Left renal pelvis (tissue), 4 donors: ENCODE results near the gene IZUMO1. TPM values are rescaled to one million over a fixed set of nuclear protein-coding genes. Genes with fewer than 3 reads are reported as not detected.

Source experiments
- DNase-seq, 4 donors: peaks; one replicate each; pipeline ENCODE4 v3.0.0-alpha.2; 2013; ENCODE audit warnings: low read depth in 4 of 4, low spot score in 3 of 4
- polyA plus RNA-seq, 4 donors: library from polyadenylated mRNA; unstranded; fragments of 120-200 nt; gene quantifications; one replicate each; pipeline ENCODE4 v1.2.1, GENCODE V29; 2013; ENCODE audit not compliant: insufficient read length in 4 of 4

The IZUMO1 gene
- polyA plus RNA-seq, 4 donors = 0.08 to 0.53 (median 0.37) TPM

DNA sequence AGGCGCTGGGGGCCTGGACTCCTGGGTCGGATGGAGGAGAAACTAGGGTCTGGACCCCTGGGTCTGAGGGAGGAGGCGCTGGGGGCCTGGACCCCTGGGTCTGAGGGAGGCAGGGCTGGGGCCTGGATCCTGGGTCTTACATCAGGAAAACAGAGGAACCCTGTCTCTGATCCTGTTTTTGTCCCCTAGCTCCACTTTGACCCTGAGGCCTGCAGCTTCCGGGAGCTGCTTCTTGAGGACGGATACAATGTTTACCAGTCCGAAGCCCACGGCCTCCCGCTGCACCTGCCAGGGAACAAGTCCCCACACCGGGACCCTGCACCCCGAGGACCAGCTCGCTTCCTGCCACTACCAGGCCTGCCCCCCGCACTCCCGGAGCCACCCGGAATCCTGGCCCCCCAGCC is 11.0 kb upstream of the IZUMO1 start:
- DNase-seq = no peak

DNA sequence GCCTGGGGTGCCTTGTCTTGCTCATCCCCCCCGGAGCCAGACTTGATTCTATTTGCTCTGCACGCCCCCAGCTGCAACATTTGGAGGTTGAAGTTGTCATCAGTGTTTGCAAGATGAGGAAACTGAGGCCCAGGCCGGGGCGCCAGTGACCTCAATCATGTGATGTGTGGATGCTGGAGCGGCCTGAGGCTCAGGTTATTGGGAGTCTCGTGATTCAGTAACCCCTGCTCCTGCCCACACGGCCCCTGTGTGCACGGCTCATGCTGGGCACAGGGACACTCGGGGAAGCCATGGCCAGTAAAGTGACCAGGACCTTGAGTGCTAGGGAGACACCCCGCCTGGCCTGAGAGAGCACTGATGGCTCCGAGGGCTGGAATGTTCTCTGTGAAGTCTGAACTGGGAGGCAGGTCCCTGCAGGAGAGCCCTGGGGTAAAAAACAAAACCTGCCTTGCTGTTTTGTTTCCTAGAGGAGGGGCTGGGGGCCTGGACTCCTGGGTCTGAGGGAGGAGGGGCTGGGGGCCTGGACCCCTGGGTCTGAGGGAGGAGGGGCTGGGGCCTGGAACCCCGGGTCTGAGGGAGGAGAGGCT is 10.5 kb upstream of the IZUMO1 start:
- DNase-seq = no peak

DNA sequence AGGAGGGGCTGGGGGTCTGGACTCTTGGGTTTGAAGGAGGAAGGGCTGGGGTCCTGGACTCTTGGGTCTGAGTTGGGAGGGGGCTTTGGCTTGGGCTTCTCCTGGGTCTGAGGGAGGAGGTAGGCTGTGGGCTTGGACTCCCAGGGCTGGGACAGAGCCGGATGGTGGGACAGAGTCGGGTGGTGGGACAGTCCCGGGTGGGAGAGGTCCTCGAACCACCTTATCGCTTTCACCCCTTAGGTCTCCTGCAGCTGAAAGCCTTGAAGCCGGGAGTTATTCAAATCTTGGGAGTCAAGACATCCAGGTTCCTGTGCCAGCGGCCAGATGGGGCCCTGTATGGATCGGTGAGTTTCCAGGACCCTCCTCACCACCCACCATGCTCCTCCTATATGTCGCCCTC is 10.0 kb upstream of the IZUMO1 start:
- DNase-seq = no peak

DNA sequence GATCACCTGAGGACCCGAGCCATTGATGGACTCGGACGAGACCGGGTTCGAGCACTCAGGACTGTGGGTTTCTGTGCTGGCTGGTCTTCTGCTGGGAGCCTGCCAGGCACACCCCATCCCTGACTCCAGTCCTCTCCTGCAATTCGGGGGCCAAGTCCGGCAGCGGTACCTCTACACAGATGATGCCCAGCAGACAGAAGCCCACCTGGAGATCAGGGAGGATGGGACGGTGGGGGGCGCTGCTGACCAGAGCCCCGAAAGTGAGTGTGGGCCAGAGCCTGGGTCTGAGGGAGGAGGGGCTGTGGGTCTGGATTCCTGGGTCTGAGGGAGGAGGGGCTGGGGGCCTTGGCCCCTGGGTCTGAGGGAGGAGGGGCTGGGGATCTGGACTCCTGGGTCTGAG is 9.5 kb upstream of the IZUMO1 start:
- no peak for DNase-seq

DNA sequence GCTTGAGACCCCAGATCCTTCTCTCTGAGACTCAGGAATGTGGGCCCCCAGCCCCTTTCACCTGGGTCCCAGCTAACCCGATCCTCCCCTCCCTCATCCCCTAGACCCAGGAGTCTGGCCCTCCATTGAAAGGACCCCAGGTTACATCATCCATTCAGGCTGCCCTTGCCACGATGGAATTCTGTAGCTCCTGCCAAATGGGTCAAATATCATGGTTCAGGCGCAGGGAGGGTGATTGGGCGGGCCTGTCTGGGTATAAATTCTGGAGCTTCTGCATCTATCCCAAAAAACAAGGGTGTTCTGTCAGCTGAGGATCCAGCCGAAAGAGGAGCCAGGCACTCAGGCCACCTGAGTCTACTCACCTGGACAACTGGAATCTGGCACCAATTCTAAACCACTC is 9.1 kb upstream of the IZUMO1 start:
- DNase-seq = no peak

DNA sequence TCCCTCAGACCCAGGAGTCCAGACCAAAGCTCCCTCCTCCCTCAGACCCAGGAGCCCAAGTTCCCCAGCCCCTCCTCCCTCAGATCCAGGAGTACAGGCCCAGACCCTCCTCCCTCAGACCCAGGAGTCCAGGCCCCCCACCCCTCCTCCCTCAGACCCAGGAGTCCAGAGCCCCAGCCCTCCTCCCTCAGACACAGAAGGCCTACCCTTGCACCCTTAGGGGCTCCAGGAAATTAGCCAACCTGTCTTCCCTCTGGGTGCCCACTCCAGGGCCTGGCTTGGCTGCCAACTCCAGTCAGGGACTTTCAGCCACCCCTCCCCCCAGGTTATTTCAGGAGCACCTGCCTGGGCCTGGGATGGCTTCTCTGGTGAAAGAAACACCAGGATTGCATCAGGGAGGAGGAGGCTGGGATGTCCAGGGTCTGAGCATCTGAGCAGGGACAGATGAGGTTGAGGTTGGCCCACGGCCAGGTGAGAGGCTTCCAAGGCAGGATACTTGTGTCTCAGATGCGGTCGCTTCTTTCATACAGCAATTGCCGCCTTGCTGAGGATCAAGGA is 8.5 kb upstream of the IZUMO1 start, which contains the start of gene FGF21:
Gene FGF21 (plus strand): TSS at position 441 of the 558 bp plus-strand sequence. CDS start 713 bp downstream, outside the sequence.
- no peak for DNase-seq

DNA sequence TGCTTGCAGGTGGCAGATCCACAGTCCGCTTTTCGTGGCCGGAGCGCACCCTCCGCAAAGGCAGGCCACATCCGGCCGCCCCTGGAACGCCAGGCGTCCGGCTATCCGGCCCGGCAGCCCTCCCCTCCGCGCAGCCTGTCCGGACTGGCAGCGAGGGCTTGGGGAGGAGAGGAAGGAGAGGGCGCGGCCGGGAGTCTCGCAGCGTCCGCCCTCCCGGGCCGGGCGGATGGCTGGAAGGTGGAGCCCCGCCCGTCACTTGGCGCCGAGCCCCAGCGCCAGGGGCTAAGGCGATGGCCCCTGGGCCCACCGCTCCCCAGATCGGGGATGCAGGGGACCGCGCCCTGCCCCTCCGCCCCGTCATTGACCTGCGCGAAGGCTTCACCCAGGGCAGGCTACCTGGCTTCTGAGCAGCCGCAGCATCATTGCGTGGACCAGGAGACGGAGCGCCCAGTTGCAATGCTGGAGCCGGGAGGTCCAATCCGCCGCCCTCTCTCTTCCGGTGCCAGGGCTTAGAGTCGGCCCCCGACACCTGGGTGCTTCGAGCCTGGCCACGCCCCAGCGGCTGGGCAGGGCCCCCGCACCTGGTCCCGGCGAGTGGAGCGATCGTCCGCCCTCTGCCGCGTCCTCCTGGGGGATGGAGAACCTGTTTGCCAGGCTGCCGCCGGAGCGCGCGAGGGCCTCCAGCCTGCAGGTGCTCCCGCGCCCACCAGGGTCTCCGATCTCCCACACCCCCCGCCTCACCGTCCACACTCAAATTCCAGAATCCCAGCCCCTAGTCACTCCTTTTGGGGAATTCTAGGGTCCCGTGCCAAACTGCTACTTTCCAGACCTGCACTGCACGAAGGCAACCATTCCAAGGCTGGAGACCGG is 6.0 kb upstream of the IZUMO1 start, which contains the start of gene FUT1:
Gene FUT1 (minus strand): TSS at position 146 of the 870 bp plus-strand sequence. CDS start 1,360 bp downstream, outside the sequence.
- DNase-seq = peak in 1 of 4 donors; percentile 57

DNA sequence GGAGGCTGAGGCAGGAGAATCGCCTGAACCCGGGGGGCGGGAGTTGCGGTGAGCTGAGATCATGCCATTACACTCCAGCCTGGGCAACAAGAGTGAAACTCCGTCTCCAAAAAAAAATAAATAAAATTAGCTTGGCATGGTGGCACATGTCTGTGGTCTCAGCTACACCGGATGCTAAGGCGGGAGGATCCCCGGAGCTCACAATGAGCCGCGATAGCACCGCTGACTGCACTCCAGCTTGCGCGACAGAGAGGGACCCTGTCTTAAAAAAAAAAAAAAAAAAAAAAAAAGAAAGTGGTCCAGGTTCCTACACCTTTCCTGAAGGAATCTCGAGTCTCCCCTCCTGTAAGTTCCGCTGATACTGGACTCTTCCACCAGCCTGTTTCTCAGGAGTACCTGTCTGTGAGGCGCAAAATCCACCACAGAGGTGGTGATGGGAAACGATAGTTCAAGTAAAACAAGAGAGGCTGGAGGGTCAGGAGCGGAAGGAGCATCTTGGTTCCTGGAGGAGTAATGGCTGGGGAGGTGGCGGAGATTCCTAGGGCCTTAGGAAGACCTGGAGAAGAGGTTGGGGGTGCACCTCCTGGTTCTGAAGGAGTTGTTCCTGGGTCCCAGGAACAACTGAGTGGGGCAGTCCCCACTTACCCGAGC is 5.3 kb upstream of the IZUMO1 start:
- no peak for DNase-seq

DNA sequence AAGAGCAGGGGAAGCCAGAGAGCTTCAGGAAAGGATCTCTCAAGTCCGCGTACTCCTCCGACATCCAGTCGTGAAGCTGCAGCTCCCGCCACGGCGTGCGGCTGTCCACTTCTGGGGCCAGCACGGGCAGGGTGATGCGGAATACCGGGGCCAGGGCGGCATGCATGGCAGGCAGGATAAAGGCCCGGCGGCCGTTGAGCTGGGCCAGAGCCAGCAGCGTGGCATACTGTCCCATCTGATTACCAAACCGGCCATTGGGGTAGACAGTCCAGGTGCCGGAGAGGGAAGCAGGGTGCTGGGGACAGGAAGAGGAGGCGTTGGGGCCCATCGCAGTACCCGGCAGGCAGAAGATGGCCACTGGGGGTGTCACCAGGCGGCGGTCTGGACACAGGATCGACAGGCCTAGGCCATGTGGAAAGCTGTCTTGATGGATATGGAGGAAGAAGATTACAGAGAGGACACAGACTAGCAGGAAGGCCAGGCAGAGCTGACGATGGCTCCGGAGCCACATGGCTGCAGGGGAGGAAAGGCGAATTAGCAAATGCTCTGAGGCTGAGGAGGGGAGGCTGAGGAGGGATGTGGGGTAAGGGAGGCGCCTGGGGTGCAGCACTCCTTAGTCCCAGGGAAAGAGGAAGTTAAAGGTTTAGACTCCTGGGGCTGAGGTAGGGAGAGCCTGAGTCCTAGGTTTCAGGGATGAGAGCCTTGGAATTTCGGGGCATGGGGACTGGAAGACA is 4.2 kb upstream of the IZUMO1 start:
- DNase-seq = no peak

DNA sequence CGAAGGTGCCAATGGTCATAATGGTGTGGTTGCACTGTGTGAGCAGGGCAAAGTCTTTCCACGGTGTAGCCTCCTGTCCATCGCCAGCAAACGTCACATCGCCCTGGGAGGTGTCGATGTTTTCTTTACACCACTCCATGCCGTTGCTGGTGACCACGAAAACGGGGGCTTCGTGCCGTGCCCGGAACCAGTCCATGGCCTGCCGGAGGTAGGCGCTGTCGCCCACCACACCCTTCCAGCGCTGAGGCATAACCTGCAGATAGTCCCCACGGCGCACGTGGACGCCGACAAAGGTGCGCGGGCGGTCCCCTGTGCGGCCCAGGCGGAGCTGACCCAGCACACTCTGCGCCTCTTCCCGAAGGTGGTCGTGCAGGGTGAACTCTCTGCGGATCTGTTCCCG is 3.6 kb upstream of the IZUMO1 start:
- no peak for DNase-seq

DNA sequence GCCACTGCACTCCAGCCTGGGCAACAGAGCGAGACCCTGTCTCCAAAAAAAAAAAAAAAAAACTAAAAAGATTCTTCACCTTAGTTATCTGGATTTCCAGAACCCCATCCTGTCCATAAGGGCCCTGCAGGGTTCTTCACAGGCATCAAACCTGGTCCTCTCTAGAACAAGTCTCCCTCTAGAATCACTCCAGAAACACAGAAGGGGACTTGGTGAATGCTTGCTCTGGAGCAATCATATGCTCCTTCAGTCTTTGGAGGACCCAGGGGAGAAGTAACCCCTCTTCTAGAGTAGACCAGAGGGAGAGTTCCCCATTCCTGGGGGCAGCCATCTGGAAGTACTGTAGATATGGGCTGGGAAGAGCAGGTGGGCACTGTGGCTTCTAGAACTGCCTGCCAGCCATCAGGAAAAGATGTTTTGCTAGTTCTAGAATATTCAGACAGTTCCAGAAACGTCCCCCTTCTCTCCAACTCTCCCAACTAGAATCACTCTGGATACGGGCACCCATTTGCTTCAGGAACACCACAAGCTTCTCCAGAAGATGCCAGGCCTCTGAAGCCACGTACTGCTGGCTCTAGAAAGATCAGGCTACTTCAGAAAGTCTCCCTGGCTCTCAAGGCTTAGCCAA is 3.0 kb upstream of the IZUMO1 start:
- no peak for DNase-seq

DNA sequence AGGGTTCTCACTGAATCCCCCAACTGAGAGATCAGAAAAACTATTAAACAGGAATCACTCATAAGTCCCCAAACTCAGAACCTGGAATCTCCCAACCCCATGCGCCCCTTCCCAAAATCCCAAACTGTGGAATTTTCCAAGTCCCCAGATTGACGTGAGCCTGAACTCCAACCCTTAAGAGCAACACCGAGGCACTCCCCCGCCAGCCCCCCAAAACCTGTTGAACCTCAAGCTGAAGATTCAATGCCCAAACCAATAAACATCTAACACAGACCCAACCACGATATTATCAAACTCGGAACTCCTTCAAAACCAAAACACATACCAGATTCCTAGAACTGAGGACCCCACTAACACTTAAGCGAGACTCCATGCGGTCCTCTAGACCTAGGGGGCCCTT is 599 bp downstream of the IZUMO1 start:
- DNase-seq = no peak

DNA sequence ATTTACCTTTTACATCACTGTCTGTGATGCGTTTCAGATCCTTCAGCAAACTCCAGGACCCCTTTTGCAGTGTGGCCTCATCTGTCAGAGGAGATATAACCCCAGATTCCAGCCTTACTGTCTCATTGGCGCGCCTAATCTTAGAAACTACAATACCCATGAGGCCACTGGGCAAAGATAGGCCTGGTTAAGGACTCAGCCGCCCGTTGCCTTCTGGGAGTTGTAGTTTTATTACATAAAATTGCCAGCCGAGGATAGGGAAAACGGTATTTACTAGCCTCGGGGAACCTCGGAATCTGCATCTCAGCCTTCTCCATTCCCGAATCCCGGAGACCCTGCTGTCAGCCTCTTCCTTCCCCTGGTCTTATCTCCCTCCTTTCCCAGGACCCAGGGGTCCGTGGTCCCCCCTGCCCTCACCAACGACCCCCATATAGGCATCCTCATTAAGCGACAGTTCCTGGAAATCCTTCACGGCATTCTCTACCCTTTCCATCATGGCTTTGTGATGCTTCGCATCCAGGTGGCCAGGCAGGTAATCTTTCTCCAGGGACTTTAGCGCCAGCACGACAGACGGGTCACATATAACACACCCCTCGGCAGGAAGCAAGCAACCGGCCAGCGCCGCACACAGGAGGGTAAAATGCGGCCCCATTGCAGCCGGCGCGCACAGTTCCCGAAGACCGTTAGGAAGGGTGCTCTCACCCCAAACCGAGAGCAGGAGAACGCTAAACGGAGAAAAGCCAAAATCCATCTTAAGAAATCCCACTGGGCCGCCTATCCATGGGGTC is 1.3 kb downstream of the IZUMO1 start:
- DNase-seq = no peak

DNA sequence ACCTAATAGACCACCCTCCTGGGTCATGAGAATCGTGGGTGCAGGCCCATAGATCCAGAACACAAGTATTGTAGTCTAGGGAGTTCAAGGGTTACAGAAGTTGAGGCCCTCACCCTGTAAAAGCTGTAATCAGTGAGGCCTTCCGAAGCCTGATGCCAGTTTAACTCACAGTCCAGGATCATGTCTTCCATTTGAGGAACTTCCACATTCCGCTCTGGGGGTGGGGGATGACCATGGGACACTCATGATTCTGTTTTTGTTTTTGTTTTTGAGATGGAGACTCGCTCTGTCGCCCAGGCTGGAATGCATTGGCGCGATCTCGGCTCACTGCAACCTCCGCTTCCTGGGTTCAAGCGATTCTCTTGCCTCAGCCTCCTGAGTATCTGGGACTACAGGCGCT is 4.6 kb downstream of the IZUMO1 start:
- no peak for DNase-seq

DNA sequence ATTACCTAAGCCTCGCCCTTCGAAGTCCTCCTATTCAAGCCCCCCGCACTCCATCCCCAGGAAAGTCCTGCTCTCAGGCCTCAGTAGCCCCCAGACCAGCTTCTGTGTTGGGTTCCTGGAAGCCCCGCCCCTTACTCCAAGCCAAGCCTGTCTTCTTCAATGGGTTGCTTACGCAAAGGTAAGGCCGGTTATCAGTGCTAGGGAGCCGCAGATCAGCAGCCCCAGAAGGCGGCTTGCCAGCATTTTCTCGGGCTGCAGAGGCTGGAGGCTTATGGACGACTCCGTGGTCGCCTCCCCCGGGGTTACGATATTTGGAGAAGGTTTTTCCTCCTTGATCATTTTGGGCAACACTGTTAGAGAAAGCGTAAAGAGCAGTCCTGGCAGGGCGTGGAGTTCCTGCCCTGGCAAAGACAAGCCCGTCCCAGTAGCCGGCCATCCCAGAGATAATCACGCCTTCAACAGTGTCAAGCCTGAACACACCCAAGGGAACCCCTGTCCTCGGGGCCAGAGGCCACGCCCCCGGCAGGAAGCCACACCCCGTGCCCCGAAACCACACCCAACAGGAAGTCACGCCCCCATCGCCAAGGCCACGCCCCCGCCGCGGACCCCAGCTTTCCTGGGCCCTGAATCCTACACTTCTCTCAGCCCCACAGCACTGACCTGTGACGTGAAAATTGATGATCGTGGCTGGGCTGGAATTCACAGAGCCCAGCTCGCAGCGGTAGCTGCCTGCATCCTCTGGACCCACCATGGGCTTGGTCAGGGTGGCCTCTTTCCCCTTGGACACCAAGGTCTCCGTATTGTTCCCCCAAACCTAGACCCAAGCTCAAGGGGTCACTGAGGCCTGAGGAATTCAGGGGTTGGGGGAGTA is 5.3 kb downstream of the IZUMO1 start:
- no peak for DNase-seq

DNA sequence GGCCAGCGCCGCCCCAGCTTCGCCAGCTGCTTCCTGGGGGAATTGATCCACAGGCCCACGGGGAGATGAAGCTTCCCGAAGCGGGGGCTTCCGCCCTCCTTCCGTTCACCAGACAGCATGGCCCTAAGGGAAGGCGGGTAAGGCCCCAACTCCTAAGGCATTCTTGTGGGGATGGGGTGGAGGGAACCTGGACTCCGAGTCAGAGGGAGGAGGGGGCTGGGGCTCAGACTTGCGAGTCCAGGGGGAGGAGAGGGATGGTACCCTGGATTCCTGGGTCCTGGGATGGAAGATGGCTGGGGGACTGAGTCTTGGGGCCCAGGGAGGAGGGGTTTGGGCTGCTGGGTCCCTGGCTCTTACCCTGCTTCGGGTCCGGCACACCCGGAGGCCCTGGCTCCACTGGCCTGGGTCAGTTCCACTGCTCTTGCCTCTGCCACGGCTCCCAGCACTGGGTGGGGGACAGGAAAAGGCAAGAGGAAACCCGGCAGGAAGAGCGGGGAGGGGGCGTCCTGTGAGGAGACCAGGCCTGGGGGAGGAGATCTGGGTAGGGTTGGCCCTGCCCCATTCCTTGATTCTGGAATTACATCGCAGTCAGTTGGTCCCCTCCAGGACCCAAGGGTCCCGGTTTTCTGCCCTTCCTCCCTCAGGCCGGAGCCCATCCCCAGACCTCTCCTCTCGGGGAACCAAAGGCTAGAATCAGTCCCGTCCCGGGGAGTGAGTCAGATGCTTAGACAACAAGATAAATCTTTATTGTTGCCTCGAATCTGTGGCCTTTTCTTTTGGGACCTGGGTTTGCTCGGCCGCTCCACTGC is 6.3 kb downstream of the IZUMO1 start, which contains the start of gene RASIP1:
Gene RASIP1 (minus strand): TSS at position 447 of the 809 bp plus-strand sequence. CDS start 328 bp downstream, at position 119.
- no peak for DNase-seq

DNA sequence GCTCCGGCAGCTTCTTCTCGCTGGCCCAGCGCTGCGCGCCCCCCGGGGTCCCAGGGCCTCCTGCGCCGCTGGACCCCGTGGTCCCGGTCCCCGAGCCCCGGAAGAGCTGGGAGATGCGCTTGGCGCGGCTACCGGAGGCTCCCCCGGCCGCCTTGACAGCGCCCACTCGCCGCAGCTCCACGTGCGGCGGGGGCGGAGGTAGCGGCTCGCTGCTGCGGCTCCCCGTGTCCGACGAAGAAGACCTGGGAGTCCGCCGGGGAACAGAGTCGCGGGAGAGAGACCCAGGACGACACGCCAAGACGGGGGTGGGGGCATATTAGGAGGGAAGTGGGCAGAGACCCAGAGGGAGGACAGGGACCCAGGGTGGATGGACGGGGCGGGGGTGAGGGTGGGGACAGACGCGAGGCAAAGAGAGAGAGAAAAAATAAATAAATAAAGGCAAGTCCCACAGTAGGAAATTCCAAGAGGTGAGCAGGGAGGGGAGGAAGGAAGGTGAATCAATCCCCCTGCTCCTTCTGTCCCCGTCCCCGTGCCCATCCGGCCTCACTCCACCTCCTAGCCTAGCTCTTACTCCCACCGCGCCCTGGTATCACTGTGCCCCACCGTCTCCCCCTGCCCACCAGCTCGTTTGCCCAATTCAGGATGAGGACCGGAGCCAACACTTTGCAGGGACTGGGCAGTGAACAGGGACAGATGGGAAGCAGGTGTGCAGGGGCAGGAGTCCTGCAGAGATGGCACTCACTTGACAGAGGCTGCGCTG is 7.1 kb downstream of the IZUMO1 start:
- no peak for DNase-seq
